HUDEP-2 (cell line): Measurements from ENCODE around the gene TMCC2.
A peak's percentile ranks its signal among the peaks of the same experiment; 100 is the strongest.

Experiments used
- DNase-seq, 76 experiments: peaks; one replicate each; lab custom pipeline; 2025; ENCODE audit not compliant: unreplicated experiment in 76 of 76; lab: John Stamatoyannopoulos, UW

Gene TMCC2

GRCh38 chr1:205319081-205320018 is 91.6 kb downstream of the TMCC2 start:
- DNase-seq: peak in 6 of 76 experiments; percentile 8 to 29 (median 17)

GRCh38 chr1:205321162-205321958 is 93.6 kb downstream of the TMCC2 start, which contains the start of gene NUAK2:
Gene NUAK2, minus strand, starts transcription at chr1:205321745. Its CDS starts 117 bp downstream, at chr1:205321628.
- peak in 70 of 76 experiments; percentile 24 to 85 (median 68) for DNase-seq

- DNase-seq: no peak
Observed at GRCh38 chr1:205321959-205322283, 94.2 kb downstream of the TMCC2 start.
